Stimulated activated CD4-positive, alpha-beta T cell treated with anti-CD3 and anti-CD28 coated beads, Interleukin-15, amount 100 ng/mL, for 1 hour (primary cell): ENCODE results near the gene ZDHHC8.

Experiments
- DNase-seq, 2 donors: peaks; one replicate each; pipeline ENCODE4 v3.0.0-alpha.2; 2020; ENCODE audit warnings: low read depth in 1 of 2, low spot score in 1 of 2

Gene ZDHHC8

GRCh38 chr22:20128902-20129746, 2.5 kb upstream of the ZDHHC8 start:
- peak in 1 of 2 donors; percentile 26 for DNase-seq

GRCh38 chr22:20129747-20130014, 1.9 kb upstream of the ZDHHC8 start:
- no peak for DNase-seq

- DNase-seq = no peak
Observed at GRCh38 chr22:20130319-20130718, 1.3 kb upstream of the ZDHHC8 start.

GRCh38 chr22:20130731-20131596, 640 bp upstream of the ZDHHC8 start:
- peak; percentile 68 to 78 for DNase-seq

GRCh38 chr22:20131859-20132685, 468 bp downstream of the ZDHHC8 start:
- no peak for DNase-seq

- no peak for DNase-seq
Observed at GRCh38 chr22:20132686-20133246, 1.2 kb downstream of the ZDHHC8 start.

- DNase-seq = no peak
Observed at GRCh38 chr22:20133930-20134549, 2.4 kb downstream of the ZDHHC8 start.

GRCh38 chr22:20135265-20135664, 3.7 kb downstream of the ZDHHC8 start:
- no peak for DNase-seq

- no peak for DNase-seq
Observed at GRCh38 chr22:20135806-20136602, 4.4 kb downstream of the ZDHHC8 start.

- DNase-seq = no peak
Observed at GRCh38 chr22:20136603-20136873, 4.9 kb downstream of the ZDHHC8 start.

- no peak for DNase-seq
Observed at GRCh38 chr22:20137113-20137512, 5.5 kb downstream of the ZDHHC8 start.

GRCh38 chr22:20137671-20138416, 6.2 kb downstream of the ZDHHC8 start:
- DNase-seq = no peak

- no peak for DNase-seq
Observed at GRCh38 chr22:20138417-20138738, 6.8 kb downstream of the ZDHHC8 start.

- DNase-seq = no peak
Observed at GRCh38 chr22:20138868-20139267, 7.3 kb downstream of the ZDHHC8 start.

GRCh38 chr22:20139391-20140106, 7.9 kb downstream of the ZDHHC8 start:
- DNase-seq = no peak

- DNase-seq = no peak
Observed at GRCh38 chr22:20140107-20140445, 8.5 kb downstream of the ZDHHC8 start.

- DNase-seq = no peak
Observed at GRCh38 chr22:20140521-20140964, 8.9 kb downstream of the ZDHHC8 start.

- DNase-seq = no peak
Observed at GRCh38 chr22:20141186-20142077, 9.8 kb downstream of the ZDHHC8 start.
